ENCODE measurements around the gene SPACA6.

The SPACA6 gene

GRCh38 chr19:51739466-51740213 is 46.5 kb downstream of the SPACA6 start:
- DNase-seq, result no peak

GRCh38 chr19:51740356-51740755 is 47.2 kb downstream of the SPACA6 start:
- DNase-seq, result no peak

- DNase-seq, result no peak
Observed at GRCh38 chr19:51742789-51743188, 49.7 kb downstream of the SPACA6 start.

GRCh38 chr19:51743405-51743804 is 50.3 kb downstream of the SPACA6 start:
- DNase-seq, result no peak

- no peak for DNase-seq
Observed at GRCh38 chr19:51746731-51747130, 53.6 kb downstream of the SPACA6 start.

GRCh38 chr19:51749979-51750378 is 56.8 kb downstream of the SPACA6 start:
- DNase-seq, result no peak

GRCh38 chr19:51750400-51751094 is 57.4 kb downstream of the SPACA6 start:
- no peak for DNase-seq

GRCh38 chr19:51751655-51752054 is 58.5 kb downstream of the SPACA6 start, which contains the start of gene FPR1:
Gene FPR1, minus strand, starts transcription at chr19:51751878. Its CDS starts 4,884 bp downstream, at chr19:51746994.
- DNase-seq, result no peak

- no peak for DNase-seq
Observed at GRCh38 chr19:51754109-51754508, 61.0 kb downstream of the SPACA6 start.

GRCh38 chr19:51754770-51755169 is 61.6 kb downstream of the SPACA6 start:
- DNase-seq, result no peak
